C4-2B (cell line): ENCODE measurements around the gene BAG1.

Source experiments
- H3K27ac ChIP-seq: fragments of 450-650 bp; 2 replicates; pipeline ENCODE4 v1.5.1; 2017
- ZFX ChIP-seq: fragments of 450-650 bp; IDR thresholded peaks from 2 replicates; pipeline ENCODE4 v1.6.1; 2017
- TF ChIP-seq, protein P1 (sequence below): fragments of 450-650 bp; conservative IDR thresholded peaks from 2 replicates; pipeline ENCODE4 v1.5.1; 2017; ENCODE audit warnings: mild to moderate bottlenecking

The BAG1 gene

DNA sequence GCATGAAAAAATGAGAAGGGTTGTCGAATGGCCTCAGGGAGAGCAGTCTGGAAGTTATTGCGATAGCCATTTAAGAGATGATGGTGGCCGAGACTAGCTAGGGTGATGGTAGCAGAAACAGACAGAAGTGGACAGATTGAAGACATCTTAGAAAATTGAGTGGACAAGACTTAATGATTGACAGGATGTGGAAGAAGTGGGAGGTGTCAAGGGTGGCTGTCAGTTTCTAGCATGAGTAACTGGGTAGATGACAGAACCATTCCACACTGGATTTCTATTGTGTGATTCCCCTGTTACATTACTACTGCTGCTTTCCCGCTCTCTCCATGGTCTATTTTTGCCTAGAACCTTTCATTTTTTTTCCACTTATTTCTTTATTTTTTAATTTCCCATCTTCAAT is 13.0 kb upstream of the BAG1 start:
- no peak overlapping the region for H3K27ac ChIP-seq
- TF ChIP-seq, protein P1, sequence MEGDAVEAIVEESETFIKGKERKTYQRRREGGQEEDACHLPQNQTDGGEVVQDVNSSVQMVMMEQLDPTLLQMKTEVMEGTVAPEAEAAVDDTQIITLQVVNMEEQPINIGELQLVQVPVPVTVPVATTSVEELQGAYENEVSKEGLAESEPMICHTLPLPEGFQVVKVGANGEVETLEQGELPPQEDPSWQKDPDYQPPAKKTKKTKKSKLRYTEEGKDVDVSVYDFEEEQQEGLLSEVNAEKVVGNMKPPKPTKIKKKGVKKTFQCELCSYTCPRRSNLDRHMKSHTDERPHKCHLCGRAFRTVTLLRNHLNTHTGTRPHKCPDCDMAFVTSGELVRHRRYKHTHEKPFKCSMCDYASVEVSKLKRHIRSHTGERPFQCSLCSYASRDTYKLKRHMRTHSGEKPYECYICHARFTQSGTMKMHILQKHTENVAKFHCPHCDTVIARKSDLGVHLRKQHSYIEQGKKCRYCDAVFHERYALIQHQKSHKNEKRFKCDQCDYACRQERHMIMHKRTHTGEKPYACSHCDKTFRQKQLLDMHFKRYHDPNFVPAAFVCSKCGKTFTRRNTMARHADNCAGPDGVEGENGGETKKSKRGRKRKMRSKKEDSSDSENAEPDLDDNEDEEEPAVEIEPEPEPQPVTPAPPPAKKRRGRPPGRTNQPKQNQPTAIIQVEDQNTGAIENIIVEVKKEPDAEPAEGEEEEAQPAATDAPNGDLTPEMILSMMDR: no peak
- TF ChIP-seq ZFX: no peak

DNA sequence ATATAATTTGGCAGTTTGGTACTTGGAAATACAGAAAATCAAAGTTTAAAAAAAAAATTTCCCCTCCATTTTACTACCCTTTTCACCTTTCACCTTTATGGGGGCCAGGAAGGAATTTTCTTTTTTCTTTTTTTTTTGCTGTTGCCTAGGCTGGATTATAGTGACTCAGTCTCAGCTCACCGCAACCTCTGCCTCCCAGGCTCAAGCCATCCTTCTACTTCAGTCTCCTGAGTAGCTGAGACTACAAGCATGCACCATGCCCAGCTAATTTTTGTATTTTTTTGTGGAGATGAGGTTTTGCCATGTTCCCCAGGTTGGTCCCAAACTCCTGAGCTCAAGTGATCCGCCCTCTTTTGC is 9.4 kb upstream of the BAG1 start:
- no peak for TF ChIP-seq ZFX
- TF ChIP-seq, protein P1: no peak
- H3K27ac ChIP-seq: no peak overlapping the region

DNA sequence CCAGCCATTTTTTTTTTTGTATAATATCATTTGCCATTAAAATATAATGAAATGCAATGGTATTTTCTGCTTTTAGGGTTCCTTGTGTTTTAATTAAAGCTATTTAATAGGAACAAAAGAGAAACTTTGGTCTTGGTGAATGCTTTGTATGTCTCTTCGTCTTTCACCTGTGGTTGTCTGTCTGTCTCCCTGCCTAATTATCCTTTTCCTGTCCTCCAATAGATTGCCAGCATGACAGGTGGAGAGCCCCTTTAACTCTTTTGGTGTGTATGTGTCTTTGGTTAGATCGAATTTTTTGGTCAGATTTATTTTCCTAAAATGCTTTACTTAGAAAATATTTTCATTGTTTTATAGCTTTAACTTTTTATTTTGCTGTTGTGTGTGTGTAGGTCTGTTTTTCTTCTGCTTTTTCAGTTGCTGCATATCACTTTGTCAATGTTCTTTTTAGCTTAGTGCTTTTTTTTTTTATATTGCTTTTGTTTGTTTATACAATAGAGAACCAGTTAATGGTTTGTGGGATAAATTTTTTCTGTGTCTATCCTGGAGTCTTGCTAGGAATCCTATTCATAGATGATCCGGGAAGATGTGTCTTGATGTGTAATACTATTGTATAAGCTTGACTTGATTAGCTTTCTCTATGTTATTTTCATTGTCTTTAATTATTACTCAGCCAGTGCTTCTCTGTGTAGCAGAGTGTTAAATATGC is 8.9 kb upstream of the BAG1 start:
- no peak overlapping the region for H3K27ac ChIP-seq
- TF ChIP-seq ZFX: no peak

DNA sequence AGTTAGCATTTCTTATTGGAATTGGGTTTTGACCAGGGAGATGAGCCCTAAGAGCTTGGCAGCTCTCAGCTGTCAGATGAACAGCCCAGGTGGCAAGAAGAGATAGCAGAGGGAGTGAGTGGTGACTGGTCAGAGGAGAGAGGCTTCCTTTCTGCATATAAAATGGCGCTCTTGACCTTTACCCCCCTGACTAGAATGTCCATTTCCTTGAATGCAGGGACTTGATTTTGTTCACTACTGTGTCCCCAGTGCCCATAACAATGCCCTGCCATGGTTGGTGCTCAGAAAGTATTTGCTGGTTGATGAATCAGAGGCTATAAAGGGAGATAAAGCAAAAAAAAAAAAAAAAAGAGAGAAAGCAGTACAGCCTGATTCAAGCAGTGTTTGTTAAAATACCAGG is 7.6 kb upstream of the BAG1 start:
- no peak for TF ChIP-seq ZFX
- TF ChIP-seq, protein P1: no peak
- H3K27ac ChIP-seq: no peak overlapping the region

DNA sequence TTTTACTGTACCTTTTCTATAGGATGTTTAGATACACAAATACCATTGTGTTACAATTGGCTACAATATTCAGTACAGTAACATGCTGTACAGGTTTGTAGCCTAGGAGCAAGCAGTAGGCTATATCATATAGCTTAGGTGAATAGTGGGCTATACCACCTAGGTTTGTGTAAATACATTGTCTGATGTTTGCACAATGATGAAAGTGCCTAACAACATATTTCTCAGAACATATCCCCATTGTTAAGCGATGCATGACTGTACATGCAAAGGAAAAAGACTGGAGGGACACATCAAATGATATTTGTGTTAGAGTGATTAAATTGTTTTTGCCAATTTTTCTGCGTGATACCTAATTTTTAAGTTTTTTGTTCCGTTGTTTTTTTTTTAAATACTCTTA is 5.6 kb upstream of the BAG1 start:
- no peak for TF ChIP-seq ZFX
- TF ChIP-seq, protein P1: no peak

DNA sequence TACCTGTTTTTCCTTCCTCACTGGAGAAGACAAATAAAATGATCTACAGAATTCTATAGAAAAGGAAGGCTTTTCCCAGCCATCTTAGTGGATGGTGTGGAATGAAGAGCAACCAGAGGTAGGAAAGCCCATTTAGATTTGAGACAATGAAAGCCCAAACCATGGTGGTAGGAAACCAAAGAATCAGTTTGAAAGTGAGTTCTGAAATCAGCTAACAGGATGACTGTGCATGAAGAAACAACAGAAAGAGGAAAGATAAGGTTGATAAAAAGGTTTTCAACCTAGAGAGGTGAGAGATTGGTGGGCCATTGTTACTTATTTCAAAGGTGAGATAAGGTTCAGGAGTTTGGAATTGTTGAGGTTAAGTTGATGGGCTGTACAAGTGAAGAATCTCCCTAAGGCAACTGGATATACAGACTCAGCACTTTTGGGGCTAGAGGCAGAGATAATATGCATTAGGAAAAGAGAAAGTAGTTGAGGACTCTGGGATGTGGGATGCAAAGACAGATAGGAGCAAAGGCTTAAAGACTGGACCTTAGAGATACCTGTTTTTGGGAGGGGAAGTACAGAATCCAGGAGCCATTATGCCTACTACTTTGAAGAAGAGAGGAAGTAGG is 2.8 kb upstream of the BAG1 start:
- TF ChIP-seq, protein P1: no peak
- no peak for TF ChIP-seq ZFX
- H3K27ac ChIP-seq: no peak overlapping the region

More for the DNA sequence above, 5.6 kb upstream of the BAG1 start:
- H3K27ac ChIP-seq: no peak overlapping the region

DNA sequence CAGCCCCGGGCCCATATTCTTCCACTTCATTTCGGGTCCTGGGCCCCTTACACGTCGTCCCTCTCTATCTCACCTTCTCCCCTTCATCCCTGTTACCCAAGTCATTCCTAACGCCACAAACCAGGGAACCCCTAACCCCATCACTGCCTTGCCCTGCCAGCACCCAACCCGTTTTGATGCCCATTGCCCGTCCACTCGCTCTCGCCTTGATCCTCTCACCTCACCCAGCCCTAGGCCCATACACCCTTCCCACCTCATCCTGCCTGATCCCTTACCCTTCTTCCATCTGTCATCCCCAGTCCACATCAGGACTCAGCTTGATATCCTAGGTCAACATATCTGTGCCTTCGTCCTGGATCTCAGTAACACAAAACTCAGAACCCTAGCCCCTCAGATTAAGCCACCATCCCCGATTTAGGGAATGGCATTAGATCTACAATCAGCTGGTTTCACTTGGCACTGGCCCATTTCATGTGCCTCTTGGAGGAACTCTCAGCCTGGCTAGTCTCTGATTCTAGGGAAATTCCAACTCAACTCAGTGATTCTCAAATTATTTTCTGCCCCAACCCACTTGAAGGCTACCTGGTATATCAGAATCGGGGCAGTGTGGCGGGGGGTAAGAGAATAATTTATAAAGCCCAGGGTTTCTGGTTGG is 830 bp upstream of the BAG1 start:
- TF ChIP-seq, protein P1: no peak
- no peak for TF ChIP-seq ZFX
- H3K27ac ChIP-seq: peak overlapping the region; percentile 93
